Heart left ventricle (tissue), 16 donors: ENCODE measurements around the gene ZMYM3. TPM values are rescaled to one million over a fixed set of nuclear protein-coding genes. Genes with fewer than 3 reads are reported as not detected.
A peak's percentile ranks its signal among the peaks of the same experiment; 100 is the strongest.
"Not testable (repeated sequence)": the region's sequence is repeated elsewhere in the genome, so short reads cannot be mapped to it uniquely, and the experiment has no call there.

Experiments used
- ATAC-seq, 4 donors: fragments of 200-7000 bp; cut with Tn5 transposase; one replicate each; pipeline ENCODE4 v1.9.1; 2020 to 2022; ENCODE audit warnings: moderate library complexity in 4 of 4, mild to moderate bottlenecking in 3 of 4, moderate number of reproducible peaks in 1 of 4
- DNase-seq, 5 donors: peaks; one replicate each; pipeline ENCODE4 v3.0.0-alpha.2; 2020
- H3K27ac ChIP-seq, 12 donors: fragments of 200-600 bp; sonication (generic) in 4 of 12; one replicate each; pipeline versions ENCODE4 v1.5.0 to v1.8.0; 2016 to 2022; ENCODE audit warnings: mild to moderate bottlenecking in 2 of 12
- H3K27me3 ChIP-seq, 9 donors: fragments of 200-600 bp; sonication (generic) in 2 of 9; one replicate each; pipeline versions ENCODE4 v1.5.1 to v1.8.0; 2016 to 2022; ENCODE audit warnings: mild to moderate bottlenecking in 3 of 9
- H3K36me3 ChIP-seq, 9 donors: fragments of 200-600 bp; sonication (generic) in 2 of 9; one replicate each; pipeline versions ENCODE4 v1.5.0 to v1.8.0; 2018 to 2022; ENCODE audit warnings: mild to moderate bottlenecking in 2 of 9
- H3K4me1 ChIP-seq, 12 donors: fragments of 200-600 bp; sonication (generic) in 4 of 12; one replicate each; pipeline versions ENCODE4 v1.5.0 to v1.8.0; 2016 to 2022; ENCODE audit warnings: mild to moderate bottlenecking in 3 of 12
- H3K4me3 ChIP-seq, 12 donors: fragments of 200-600 bp; sonication (generic) in 4 of 12; one replicate each; pipeline versions ENCODE4 v1.5.0 to v1.8.0; 2017 to 2022; ENCODE audit warnings: mild to moderate bottlenecking in 9 of 12, moderate library complexity in 4 of 12
- H3K9me3 ChIP-seq, 12 donors: fragments of 200-600 bp; sonication (generic) in 4 of 12; one replicate each; pipeline versions ENCODE4 v1.5.0 to v1.8.0; 2016 to 2022; ENCODE audit warnings: mild to moderate bottlenecking in 1 of 12
- CTCF ChIP-seq, 12 donors: fragments of 200-600 bp; sonication (generic) in 4 of 12; IDR thresholded peaks; one replicate each; pipeline versions ENCODE4 v1.5.0 to v1.8.0; 2018 to 2022; ENCODE audit warnings: antibody characterized with exemption in 12 of 12, mild to moderate bottlenecking in 5 of 12
- POLR2A ChIP-seq, 2 donors: fragments of 450-650 bp; IDR thresholded peaks; one replicate each; pipeline ENCODE4 v1.6.1; 2017; ENCODE audit warnings: antibody characterized with exemption in 2 of 2, mild to moderate bottlenecking in 2 of 2, moderate library complexity in 2 of 2
- WGBS, 4 donors: extraction: QIAGEN DNeasy Blood & Tissue Kit in 2 of 4; methylation state at CpG; one replicate each; pipeline versions ENCODE4 v1.1.5 to v1.1.7; 2013 to 2018; 5-methylcytosine and 5-hydroxymethylcytosine counted together
- intact Hi-C, 10 donors: fragments of 100-400 bp; cut with DNase I; formaldehyde crosslinking; loops; one replicate each; pipeline versions ENCODE4 v1.11.1 to v1.14.2; 2022
- long read RNA-seq, 3 donors: library from polyadenylated mRNA; unstranded; transcript quantifications; one replicate each; pipeline ENCODE4 v2.0.0, GENCODE V29; 2020 to 2021
- polyA plus RNA-seq, 2 donors: library from polyadenylated mRNA; stranded (reverse); fragments of 200-250 nt; gene quantifications; one replicate each; pipeline ENCODE4 v1.2.3, GENCODE V29; 2013
- total RNA-seq, 9 donors: library from RNA; depleted of rRNA in 2 of 9; stranded (reverse); fragments of >200 nt in 2 of 9; fragmentation: NEBNext Ultra II Directional in 3 of 9; extraction: Animal tissue kit (Norgen Biotek cat#: 25700) in 3 of 9; gene quantifications; one replicate each; pipeline versions ENCODE4 v1.1.0 to v1.2.4, GENCODE V29; 2016 to 2023
- donor health status: ischemic (EF 13 %, LVEDD 7.1; RV severe dilation, severe dysfunction).
- donor health status: healthy with polysubstance abuse.
- donor health status: DM: no; HTN: yes; CAD: no.
- donor health status: DM: no; HTN: no; CAD: no.
- donor health status: ischemic (EF 25% LVEDD 6.9; RV normal size, moderate dysfunction).
- donor health status: ischemic (EF 25% LVEDD 5.7; RV mildly dilated, moderate dysfunction).
- donor health status: healthy.
- donor health status: DM: yes; HTN: yes; CAD: no.
- donor health status: ischemic (EF 35%, LVEDD 5.7; RV mildly dilated, moderate dysfunction).
- donor health status: nonischemic (EF 11% LVEDD 7.7; RV severe dilation, severe dysfunction).
- donor health status: DM: yes; HTN: yes; CAD: no.
- donor health status: PGD.
- donor health status: ischemic (EF 29% LVEDD 5.4; RV normal size, mild dysfunction).
- donor health status: nonischemic (EF 23%, LVEDD 6.1; RV moderate dilation, normal function).

The ZMYM3 gene
- 10 to 100 TPM; 11.3 to 22.9 (median 15.2) TPM for total RNA-seq
- 1 to 10 TPM; 5.1 to 6.8 TPM for polyA plus RNA-seq
- long read RNA-seq, donor 1, partial matches to known transcripts, result 10 of 10 reads
- long read RNA-seq, donor 1, other reads (novel, unspliced or antisense), result 0 of 10 reads
- long read RNA-seq, donor 2, partial matches to known transcripts, result 21 of 23 reads
- long read RNA-seq, donor 2, other reads (novel, unspliced or antisense), result 2 of 23 reads
- long read RNA-seq, donor 3, partial matches to known transcripts, result 4 of 4 reads
- long read RNA-seq, donor 3, other reads (novel, unspliced or antisense), result 0 of 4 reads

- Histone ChIP-seq H3K4me1 (peaks cover 0 to 14% (median 8%) of the 10 kb centered on the region in 12 donors), H3K27me3 (no peaks in the 10 kb centered on the region), H3K4me3 (peak within 1 kb of the TSS; percentile 53 to 98 (median 66)), H3K9me3 (no peaks in the 10 kb centered on the region), H3K27ac (peak within 1 kb of the TSS; percentile 24 to 93 (median 86)), H3K36me3 (peaks cover 0 to 15% (median 5%) of the 10 kb centered on the region in 9 donors)
- WGBS, 4 donors, result 1 to 55% (median 15%) methylated on average over 38 to 54 of the region's 54 CpGs
- DNase-seq, result peak; percentile 85 to 92 (median 90)
- intact Hi-C loops, result loop anchor here in 5 of 10 donors (2.0 to 10.0 kb wide), 4 partner anchors 28 to 110 kb away; partner anchors contain the start of genes TAF1 (in 4 of the 5), NONO (in 2 of the 5) and NLGN3 (in 1 of the 5)
- TF ChIP-seq POLR2A (IDR thresholded peaks at IDR 0.05) (peak in 1 of 2 donors; percentile 51), CTCF (IDR thresholded peaks at IDR 0.05) (no peak)
- peak; percentile 93 to 96 (median 94) for ATAC-seq
These were observed at the start of gene ZMYM3 for GRCh38 chrX:71254092-71254963. TSS of gene ZMYM3 (minus strand) at chrX:71254140. CDS start at chrX:71253255, 885 bp downstream.

- Histone ChIP-seq H3K27ac (peak overlapping the region in 11 of 12 donors; percentile 52 to 88 (median 81)), H3K4me1 (peaks cover 0 to 16% (median 3%) of the 10 kb centered on the region in 12 donors), H3K27me3 (no peaks in the 10 kb centered on the region), H3K4me3 (peak overlapping the region; percentile 0 to 58 (median 44)), H3K36me3 (peaks cover 0 to 44% (median 31%) of the 10 kb centered on the region in 9 donors), H3K9me3 (no peaks in the 10 kb centered on the region)
- WGBS, 4 donors, result 23 to 50% (median 33%) methylated on average over 5 of the region's 5 CpGs
- no peak for DNase-seq
- TF ChIP-seq POLR2A (IDR thresholded peaks at IDR 0.05) (no peak), CTCF (IDR thresholded peaks at IDR 0.05) (no peak)
- intact Hi-C loops, result no loop called here
- ATAC-seq, result peak in 2 of 4 donors; percentile 4 to 32
These were observed 48.7 kb upstream of the ZMYM3 start for GRCh38 chrX:71302461-71303213.

- WGBS, 4 donors, result 43 to 63% (median 48%) methylated on average over 10 of the region's 10 CpGs
- Histone ChIP-seq H3K36me3 (peaks cover 0 to 57% (median 44%) of the 10 kb centered on the region in 9 donors), H3K27me3 (no peaks in the 10 kb centered on the region), H3K9me3 (no peaks in the 10 kb centered on the region), H3K4me1 (peaks cover 0 to 16% (median 3%) of the 10 kb centered on the region in 12 donors), H3K4me3 (peak within 1 kb of the TSS; percentile 0 to 58 (median 44)), H3K27ac (peak within 1 kb of the TSS; percentile 28 to 88 (median 79))
- ATAC-seq, result peak; percentile 87 to 95 (median 88)
- TF ChIP-seq CTCF (IDR thresholded peaks at IDR 0.05) (no peak), POLR2A (IDR thresholded peaks at IDR 0.05) (peak; percentile 3 to 53)
- peak in 4 of 5 donors; percentile 23 to 48 (median 33) for DNase-seq
- intact Hi-C loops, result no loop called here
These were observed 47.4 kb upstream of the ZMYM3 start, which contains the start of gene ITGB1BP2 for GRCh38 chrX:71301195-71301924. TSS of gene ITGB1BP2 (plus strand) at chrX:71301750. CDS start at chrX:71301807, 57 bp downstream.

- intact Hi-C loops, result not testable (repeated sequence)
- 80 to 85% (median 82%) methylated on average over 7 of the region's 7 CpGs for WGBS, 4 donors
These were observed 46.6 kb upstream of the ZMYM3 start for GRCh38 chrX:71300495-71300894.

GRCh38 chrX:71300064-71300463 lies 46.1 kb upstream of the ZMYM3 start:
- H3K4me1 ChIP-seq, result peaks cover 0 to 16% (median 3%) of the 10 kb centered on the region in 12 donors
- H3K27me3 ChIP-seq, H3K4me3 ChIP-seq, H3K9me3 ChIP-seq, DNase-seq, ATAC-seq, H3K27ac ChIP-seq, intact Hi-C loops: not testable (repeated sequence)
- H3K36me3 ChIP-seq, result peaks cover 0 to 70% (median 57%) of the 10 kb centered on the region in 9 donors
- 84 to 90% (median 88%) methylated on average over 7 of the region's 7 CpGs for WGBS, 4 donors

More at GRCh38 chrX:71300495-71300894, 46.6 kb upstream of the ZMYM3 start:
- not testable (repeated sequence) for H3K4me3 ChIP-seq, DNase-seq, H3K9me3 ChIP-seq, H3K27me3 ChIP-seq, ATAC-seq
- Histone ChIP-seq H3K4me1 (peaks cover 0 to 16% (median 3%) of the 10 kb centered on the region in 12 donors), H3K27ac (peak overlapping the region in 4 of 12 donors; percentile 67 to 88 (median 81)), H3K36me3 (peaks cover 0 to 66% (median 53%) of the 10 kb centered on the region in 9 donors)
